GM12878 (cell line): Measurements from ENCODE around the gene TMEM11. TPM values are rescaled to one million over a fixed set of nuclear protein-coding genes. Genes with fewer than 3 reads are reported as not detected.

Experiments
- ATAC-seq: fragments of 200-7000 bp; cut with Tn5 transposase; 3 replicates; pipeline ENCODE4 v1.9.1; 2020; ENCODE audit warnings: mild to moderate bottlenecking, moderate library complexity
- BruUV-seq: library from RNA; stranded (reverse); fragments of 400-500 nt; replicated peaks from 2 replicates; lab custom pipeline; 2021; lab: Mats Ljungman, UMichigan
- CTCF ChIA-PET: fragments of 300-600 bp; sonication (Branson Sonifier 250); formaldehyde crosslinking; extraction: SDS; loops from one replicate; lab custom pipeline; 2021; ENCODE audit warnings: inconsistent platforms; lab: Yijun Ruan, JAX
- POLR2A ChIA-PET: fragments of 350-600 bp; formaldehyde crosslinking; extraction: SDS; loops from one replicate; lab custom pipeline; 2021; ENCODE audit warnings: inconsistent platforms; lab: Charles Lee
- RAD21 ChIA-PET: fragments of 300-600 bp; sonication (Branson Sonifier 250); formaldehyde crosslinking; loops from one replicate; lab custom pipeline; 2023; ENCODE audit warnings: antibody characterized with exemption; ENCODE audit not compliant: unreplicated experiment; lab: Charles Lee
- SMC1A ChIA-PET: fragments of 300-600 bp; sonication (Branson Sonifier 250); formaldehyde crosslinking; loops from one replicate; lab custom pipeline; 2023; ENCODE audit not compliant: unreplicated experiment, uncharacterized antibody; lab: Charles Lee
- DNase-seq: peaks from one replicate; pipeline ENCODE4 v3.0.0-alpha.2; 2011; ENCODE audit warnings: low read depth, low spot score
- FAIRE-seq: peaks from 3 replicates; lab custom pipeline; 2011; peaks lifted over from hg19 to GRCh38; lab: Jason Lieb, UNC
- H2AFZ ChIP-seq: 2 replicates; pipeline ENCODE4 v1.6.0; 2011; ENCODE audit warnings: low read depth, low read length, control low read depth; ENCODE audit not compliant: control insufficient read depth
- H3K27ac ChIP-seq: 2 replicates; pipeline ENCODE4 v1.5.1; 2011; ENCODE audit warnings: control low read depth; ENCODE audit not compliant: control insufficient read depth, insufficient read depth
- H3K27me3 ChIP-seq, 2 experiments: replicated peaks in 1 of 2; 2 replicates each; pipeline versions ENCODE4 v1.6.0 to v1.6.1; 2011; ENCODE audit warnings: low read length in 1 of 2; ENCODE audit not compliant: control insufficient read depth in 2 of 2, insufficient read depth in 2 of 2
- H3K36me3 ChIP-seq, 2 experiments: 2 replicates each; pipeline ENCODE4 v1.5.1; 2011; ENCODE audit warnings: low read length in 1 of 2; ENCODE audit not compliant: control insufficient read depth in 2 of 2, insufficient read depth in 2 of 2
- H3K4me1 ChIP-seq: 2 replicates; pipeline ENCODE4 v1.6.1; 2011; ENCODE audit warnings: mild to moderate bottlenecking, low read length, moderate library complexity, mixed read lengths; ENCODE audit not compliant: control insufficient read depth, insufficient read depth
- H3K4me2 ChIP-seq: 2 replicates; pipeline ENCODE4 v1.6.0; 2011; ENCODE audit warnings: control low read depth; ENCODE audit not compliant: control insufficient read depth, insufficient read depth
- H3K4me3 ChIP-seq: fragments of 200-600 bp; sonication (generic); 2 replicates; pipeline ENCODE4 v1.5.1; 2016
- H3K79me2 ChIP-seq: 2 replicates; pipeline ENCODE4 v1.6.0; 2011; ENCODE audit warnings: low read length; ENCODE audit not compliant: control insufficient read depth, insufficient read depth
- H3K9ac ChIP-seq: 2 replicates; pipeline ENCODE4 v1.8.0; 2011; ENCODE audit warnings: low read length, control low read depth, mixed read lengths; ENCODE audit not compliant: control insufficient read depth, insufficient read depth
- H3K9me3 ChIP-seq: replicated peaks from 3 replicates; pipeline ENCODE4 v1.5.1; 2011; ENCODE audit warnings: mild to moderate bottlenecking, low read length; ENCODE audit not compliant: control insufficient read depth, insufficient read depth
- H4K20me1 ChIP-seq: 2 replicates; pipeline ENCODE4 v1.6.0; 2011; ENCODE audit not compliant: control insufficient read depth, insufficient read depth
- ATF3 ChIP-seq: IDR thresholded peaks from 2 replicates; pipeline ENCODE4 v1.6.1; 2011; ENCODE audit warnings: low read depth, mild to moderate bottlenecking, low read length, moderate library complexity, borderline replicate concordance; ENCODE audit errors: extremely low read depth
- EED ChIP-seq: sonication (generic); IDR thresholded peaks from 2 replicates; pipeline ENCODE4 v1.6.1; 2016; ENCODE audit warnings: antibody characterized with exemption, low read depth
- EGR1 ChIP-seq, 2 experiments: IDR thresholded peaks; 1 replicate in 1 of 2; 2 replicates in 1 of 2; pipeline ENCODE4 v1.6.1; 2011 to 2012; ENCODE audit warnings: low read depth in 2 of 2, low read length in 2 of 2, borderline replicate concordance in 1 of 2, mild to moderate bottlenecking in 1 of 2, moderate library complexity in 1 of 2
- EZH2 ChIP-seq: IDR thresholded peaks from 2 replicates; pipeline ENCODE4 v1.6.1; 2012; ENCODE audit warnings: low read depth, mild to moderate bottlenecking, control low read depth, inconsistent platforms, low read length, borderline replicate concordance; ENCODE audit not compliant: control insufficient read depth
- HCFC1 ChIP-seq: fragments of 150-350 bp; IDR thresholded peaks from 2 replicates; pipeline ENCODE4 v1.6.1; 2014; ENCODE audit warnings: low read length
- KDM1A ChIP-seq: fragments of 200-600 bp; sonication (generic); IDR thresholded peaks from 2 replicates; pipeline ENCODE4 v1.6.1; 2016; ENCODE audit warnings: borderline replicate concordance
- NFYA ChIP-seq: IDR thresholded peaks from 2 replicates; pipeline ENCODE4 v1.6.1; 2011; ENCODE audit warnings: low read depth, mild to moderate bottlenecking, low read length, improper control_type of control experiment, borderline replicate concordance
- PML ChIP-seq: IDR thresholded peaks from 2 replicates; pipeline ENCODE4 v1.6.1; 2012; ENCODE audit warnings: low read length, inconsistent platforms
- POLR2A ChIP-seq: IDR thresholded peaks from 2 replicates; pipeline ENCODE4 v1.6.1; 2011; ENCODE audit warnings: low read depth, mild to moderate bottlenecking, low read length
- RAD21 ChIP-seq: IDR thresholded peaks from 2 replicates; pipeline ENCODE4 v1.6.1; 2011; ENCODE audit warnings: mild to moderate bottlenecking, low read depth, low read length, moderate library complexity; ENCODE audit not compliant: insufficient read depth
- RBBP5 ChIP-seq: fragments of 200-600 bp; sonication (generic); conservative IDR thresholded peaks from 2 replicates; pipeline ENCODE4 v1.6.1; 2016
- SIN3A ChIP-seq: IDR thresholded peaks from 2 replicates; pipeline ENCODE4 v1.6.1; 2012; ENCODE audit warnings: low read depth, low read length, improper control_type of control experiment
- SMC3 ChIP-seq: IDR thresholded peaks from 2 replicates; pipeline ENCODE4 v1.6.1; 2011; ENCODE audit warnings: low read length, improper control_type of control experiment, borderline replicate concordance
- TBL1XR1 ChIP-seq: IDR thresholded peaks from 2 replicates; pipeline ENCODE4 v1.6.1; 2012; ENCODE audit warnings: low read depth, low read length, improper control_type of control experiment
- WRNIP1 ChIP-seq: IDR thresholded peaks from 2 replicates; pipeline ENCODE4 v1.6.1; 2011; ENCODE audit warnings: low read depth, low read length, improper control_type of control experiment, borderline replicate concordance
- WGBS: methylation state at CpG from one replicate; pipeline ENCODE4 v1.1.6; 2016; ENCODE audit warnings: low lambda C conversion rate; ENCODE audit not compliant: insufficient replicate concordance, insufficient coverage; ENCODE audit errors: missing lambda C conversion rate; 5-methylcytosine and 5-hydroxymethylcytosine counted together
- in situ Hi-C: fragments of 300-500 bp; cut with MboI; formaldehyde crosslinking; loops from 9 replicates; pipeline ENCODE4 v1.14.3; 2018; ENCODE audit warnings: mixed read lengths
- intact Hi-C: fragments of 100-400 bp; cut with micrococcal nuclease; formaldehyde crosslinking; loops from one replicate; pipeline ENCODE4 v1.14.2; 2022; ENCODE audit not compliant: unreplicated experiment
- polyA plus RNA-seq, 11 experiments: library from polyadenylated mRNA; depleted of rRNA in 4 of 11; unstranded in 6 of 11; stranded (reverse) in 5 of 11; fragments of >200 nt; fragmentation: Nextera tagmentation in 4 of 11; fragmentation: Illumina TruSeq in 1 of 11; extraction: Ambion mirVana in 4 of 11; extraction: Trizol in 1 of 11; gene quantifications; 1 replicate in 1 of 11; 2 replicates in 10 of 11; pipeline versions ENCODE4 v1.2.1 to v1.2.3, GENCODE V29; 2011 to 2016; ENCODE audit warnings: inconsistent platforms in 2 of 11, missing spikeins in 2 of 11, low read depth in 1 of 11
- total RNA-seq, 4 experiments: library from RNA; depleted of rRNA in 3 of 4; stranded (reverse); fragments of >200 nt in 3 of 4; fragmentation: Illumina TruSeq in 1 of 4; extraction: Trizol in 1 of 4; gene quantifications; 2 replicates each; pipeline versions ENCODE4 v1.2.1 to v1.2.3, GENCODE V29; 2013 to 2021

Gene TMEM11
- total and polyA plus RNA-seq, 10 of the 15 experiments (the other 5 are each of a cell fraction or from before 2014, with no cell fraction given): 14.4 to 63.4 (median 27.2) TPM

GRCh38 chr17:21199311-21199710, 14.7 kb downstream of the TMEM11 start:
- FAIRE-seq (no peak), DNase-seq (no peak), ATAC-seq (no peak)
- POLR2A ChIA-PET: no interaction called here
- Histone ChIP-seq H3K9ac (no peak overlapping the region), H3K4me3 (no peak overlapping the region), H3K36me3 (peaks cover 13 to 19% of the 10 kb centered on the region in 2 experiments), H3K4me2 (no peak overlapping the region), H2AFZ (no peak overlapping the region), H3K27me3 (no peaks in the 10 kb centered on the region), H3K27ac (no peak overlapping the region), H3K79me2 (peaks cover 25% of the 10 kb centered on the region), H3K9me3 (no peaks in the 10 kb centered on the region), H4K20me1 (peaks cover 12% of the 10 kb centered on the region; the same call in 1 of the 2 replicates), H3K4me1 (peaks cover 11% of the 10 kb centered on the region)
- 92% methylated on average over 8 of the region's 9 CpGs for WGBS
- CTCF ChIA-PET: interaction anchor here (1.2 kb wide), 1 partner anchor 80 kb away, joined by 5 read pairs; no protein-coding TSS in a partner anchor
- RAD21 ChIA-PET: no interaction called here
- TF ChIP-seq ATF3: no peak
- no peak for TF ChIP-seq POLR2A
- TF ChIP-seq RBBP5: no peak
- TF ChIP-seq HCFC1: no peak
- TF ChIP-seq WRNIP1: no peak
- TF ChIP-seq EED: no peak
- TF ChIP-seq EGR1 (IDR thresholded peaks at IDR 0.05; ENCODE audit: borderline replicate concordance in 1 of 2, low read depth in 2 of 2, low read length in 2 of 2): no peak
- TF ChIP-seq NFYA: no peak
- TF ChIP-seq SMC3: no peak
- TF ChIP-seq KDM1A: no peak
- TF ChIP-seq RAD21: no peak
- no peak for TF ChIP-seq SIN3A
- no peak for TF ChIP-seq PML
- TF ChIP-seq EZH2: no peak
- TF ChIP-seq TBL1XR1: no peak
- intact Hi-C loops: no loop called here
- in situ Hi-C loops: loop anchor here (5.0 kb wide), 1 partner anchor 48 kb away; no protein-coding TSS in a partner anchor
- no TSS peak for BruUV-seq
- SMC1A ChIA-PET: no interaction called here
